Liver (tissue), 3 donors: ENCODE results near the gene DAPP1.

Source experiments
- FOXA1 ChIP-seq: IDR thresholded peaks from 2 replicates; pipeline ENCODE4 v1.6.1; 2016; ENCODE audit warnings: antibody characterized with exemption
- GABPA ChIP-seq, 2 donors: IDR thresholded peaks in 1 of 2; conservative IDR thresholded peaks in 1 of 2; 2 replicates each; pipeline ENCODE4 v1.6.1; 2016; ENCODE audit warnings: antibody characterized with exemption in 2 of 2, mild to moderate bottlenecking in 1 of 2, moderate library complexity in 1 of 2
- JUND ChIP-seq, 2 donors: IDR thresholded peaks; 2 replicates each; pipeline ENCODE4 v1.6.1; 2016; ENCODE audit warnings: antibody characterized with exemption in 2 of 2
- NR2F2 ChIP-seq: IDR thresholded peaks from 2 replicates; pipeline ENCODE4 v1.6.1; 2016; ENCODE audit warnings: antibody characterized with exemption
- RAD21 ChIP-seq, 2 donors: IDR thresholded peaks; 2 replicates each; pipeline ENCODE4 v1.6.1; 2016; ENCODE audit warnings: antibody characterized with exemption in 2 of 2, mild to moderate bottlenecking in 2 of 2
- SP1 ChIP-seq: IDR thresholded peaks from 2 replicates; pipeline ENCODE4 v1.6.1; 2018; ENCODE audit warnings: antibody characterized with exemption, mild to moderate bottlenecking
- YY1 ChIP-seq: IDR thresholded peaks from 2 replicates; pipeline ENCODE4 v1.6.1; 2016; ENCODE audit warnings: antibody characterized with exemption, mild to moderate bottlenecking
- TF ChIP-seq, protein P1 (sequence below): fragments of 150-350 bp; IDR thresholded peaks from 2 replicates; pipeline ENCODE4 v1.5.1; 2017; ENCODE audit warnings: improper control_type of control experiment, low read depth, low read length; ENCODE audit not compliant: missing input control
- TF ChIP-seq, protein P2 (sequence below): IDR thresholded peaks from 2 replicates; pipeline ENCODE4 v1.6.1; 2016; ENCODE audit warnings: antibody characterized with exemption, mild to moderate bottlenecking
- TF ChIP-seq, protein P3 (sequence below): IDR thresholded peaks from 2 replicates; pipeline ENCODE4 v1.6.1; 2016; ENCODE audit warnings: antibody characterized with exemption
- TF ChIP-seq, protein P4 (sequence below): IDR thresholded peaks from 2 replicates; pipeline ENCODE4 v1.6.1; 2016; ENCODE audit warnings: antibody characterized with exemption
- donor health status: healthy.
- donor health status: healthy.

DNA sequence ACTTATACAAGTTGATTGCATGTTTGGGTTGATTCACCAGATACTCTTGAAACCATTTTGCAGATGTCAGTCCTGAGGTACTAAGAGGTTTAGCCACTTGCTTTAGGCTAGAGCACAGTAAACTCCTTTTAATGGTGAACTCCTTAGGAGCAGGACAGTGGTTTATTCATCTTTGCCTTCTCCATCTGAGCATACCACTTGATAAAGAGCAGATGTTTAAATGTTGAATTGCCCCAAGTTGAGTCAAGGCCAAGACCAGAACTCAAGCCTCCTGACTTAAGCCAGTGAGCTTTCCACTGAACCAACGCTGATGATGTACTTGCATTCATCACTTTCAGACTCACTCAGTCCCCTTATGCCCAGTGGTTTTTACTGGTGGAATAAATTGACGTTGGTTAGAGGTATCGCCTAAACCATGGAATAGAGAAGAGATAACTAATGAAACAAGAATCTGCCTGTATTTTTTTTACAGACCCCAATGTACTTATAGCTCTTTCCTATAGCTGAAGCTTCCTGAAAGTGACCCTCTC is 7.5 kb downstream of the DAPP1 start:
- TF ChIP-seq, protein P1, sequence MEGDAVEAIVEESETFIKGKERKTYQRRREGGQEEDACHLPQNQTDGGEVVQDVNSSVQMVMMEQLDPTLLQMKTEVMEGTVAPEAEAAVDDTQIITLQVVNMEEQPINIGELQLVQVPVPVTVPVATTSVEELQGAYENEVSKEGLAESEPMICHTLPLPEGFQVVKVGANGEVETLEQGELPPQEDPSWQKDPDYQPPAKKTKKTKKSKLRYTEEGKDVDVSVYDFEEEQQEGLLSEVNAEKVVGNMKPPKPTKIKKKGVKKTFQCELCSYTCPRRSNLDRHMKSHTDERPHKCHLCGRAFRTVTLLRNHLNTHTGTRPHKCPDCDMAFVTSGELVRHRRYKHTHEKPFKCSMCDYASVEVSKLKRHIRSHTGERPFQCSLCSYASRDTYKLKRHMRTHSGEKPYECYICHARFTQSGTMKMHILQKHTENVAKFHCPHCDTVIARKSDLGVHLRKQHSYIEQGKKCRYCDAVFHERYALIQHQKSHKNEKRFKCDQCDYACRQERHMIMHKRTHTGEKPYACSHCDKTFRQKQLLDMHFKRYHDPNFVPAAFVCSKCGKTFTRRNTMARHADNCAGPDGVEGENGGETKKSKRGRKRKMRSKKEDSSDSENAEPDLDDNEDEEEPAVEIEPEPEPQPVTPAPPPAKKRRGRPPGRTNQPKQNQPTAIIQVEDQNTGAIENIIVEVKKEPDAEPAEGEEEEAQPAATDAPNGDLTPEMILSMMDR = no peak
- TF ChIP-seq JUND (IDR thresholded peaks at IDR 0.05) = no peak
- TF ChIP-seq, protein P2, sequence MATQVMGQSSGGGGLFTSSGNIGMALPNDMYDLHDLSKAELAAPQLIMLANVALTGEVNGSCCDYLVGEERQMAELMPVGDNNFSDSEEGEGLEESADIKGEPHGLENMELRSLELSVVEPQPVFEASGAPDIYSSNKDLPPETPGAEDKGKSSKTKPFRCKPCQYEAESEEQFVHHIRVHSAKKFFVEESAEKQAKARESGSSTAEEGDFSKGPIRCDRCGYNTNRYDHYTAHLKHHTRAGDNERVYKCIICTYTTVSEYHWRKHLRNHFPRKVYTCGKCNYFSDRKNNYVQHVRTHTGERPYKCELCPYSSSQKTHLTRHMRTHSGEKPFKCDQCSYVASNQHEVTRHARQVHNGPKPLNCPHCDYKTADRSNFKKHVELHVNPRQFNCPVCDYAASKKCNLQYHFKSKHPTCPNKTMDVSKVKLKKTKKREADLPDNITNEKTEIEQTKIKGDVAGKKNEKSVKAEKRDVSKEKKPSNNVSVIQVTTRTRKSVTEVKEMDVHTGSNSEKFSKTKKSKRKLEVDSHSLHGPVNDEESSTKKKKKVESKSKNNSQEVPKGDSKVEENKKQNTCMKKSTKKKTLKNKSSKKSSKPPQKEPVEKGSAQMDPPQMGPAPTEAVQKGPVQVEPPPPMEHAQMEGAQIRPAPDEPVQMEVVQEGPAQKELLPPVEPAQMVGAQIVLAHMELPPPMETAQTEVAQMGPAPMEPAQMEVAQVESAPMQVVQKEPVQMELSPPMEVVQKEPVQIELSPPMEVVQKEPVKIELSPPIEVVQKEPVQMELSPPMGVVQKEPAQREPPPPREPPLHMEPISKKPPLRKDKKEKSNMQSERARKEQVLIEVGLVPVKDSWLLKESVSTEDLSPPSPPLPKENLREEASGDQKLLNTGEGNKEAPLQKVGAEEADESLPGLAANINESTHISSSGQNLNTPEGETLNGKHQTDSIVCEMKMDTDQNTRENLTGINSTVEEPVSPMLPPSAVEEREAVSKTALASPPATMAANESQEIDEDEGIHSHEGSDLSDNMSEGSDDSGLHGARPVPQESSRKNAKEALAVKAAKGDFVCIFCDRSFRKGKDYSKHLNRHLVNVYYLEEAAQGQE = no peak
- no peak for TF ChIP-seq YY1
- no peak for TF ChIP-seq RAD21 (IDR thresholded peaks at IDR 0.05)
- no peak for TF ChIP-seq SP1
- TF ChIP-seq, protein P3, sequence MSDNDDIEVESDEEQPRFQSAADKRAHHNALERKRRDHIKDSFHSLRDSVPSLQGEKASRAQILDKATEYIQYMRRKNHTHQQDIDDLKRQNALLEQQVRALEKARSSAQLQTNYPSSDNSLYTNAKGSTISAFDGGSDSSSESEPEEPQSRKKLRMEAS = no peak
- TF ChIP-seq GABPA (IDR thresholded peaks at IDR 0.05 in 1 of 2, conservative IDR thresholded peaks at IDR 0.05 in 1 of 2) = no peak
- no peak for TF ChIP-seq FOXA1
- no peak for TF ChIP-seq NR2F2
- TF ChIP-seq, protein P4, sequence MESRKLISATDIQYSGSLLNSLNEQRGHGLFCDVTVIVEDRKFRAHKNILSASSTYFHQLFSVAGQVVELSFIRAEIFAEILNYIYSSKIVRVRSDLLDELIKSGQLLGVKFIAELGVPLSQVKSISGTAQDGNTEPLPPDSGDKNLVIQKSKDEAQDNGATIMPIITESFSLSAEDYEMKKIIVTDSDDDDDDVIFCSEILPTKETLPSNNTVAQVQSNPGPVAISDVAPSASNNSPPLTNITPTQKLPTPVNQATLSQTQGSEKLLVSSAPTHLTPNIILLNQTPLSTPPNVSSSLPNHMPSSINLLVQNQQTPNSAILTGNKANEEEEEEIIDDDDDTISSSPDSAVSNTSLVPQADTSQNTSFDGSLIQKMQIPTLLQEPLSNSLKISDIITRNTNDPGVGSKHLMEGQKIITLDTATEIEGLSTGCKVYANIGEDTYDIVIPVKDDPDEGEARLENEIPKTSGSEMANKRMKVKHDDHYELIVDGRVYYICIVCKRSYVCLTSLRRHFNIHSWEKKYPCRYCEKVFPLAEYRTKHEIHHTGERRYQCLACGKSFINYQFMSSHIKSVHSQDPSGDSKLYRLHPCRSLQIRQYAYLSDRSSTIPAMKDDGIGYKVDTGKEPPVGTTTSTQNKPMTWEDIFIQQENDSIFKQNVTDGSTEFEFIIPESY = no peak
